Measurements from ENCODE around the gene ORMDL3. TPM values are rescaled to one million over a fixed set of nuclear protein-coding genes. Genes with fewer than 3 reads are reported as not detected.

ORMDL3 gene, protein sequence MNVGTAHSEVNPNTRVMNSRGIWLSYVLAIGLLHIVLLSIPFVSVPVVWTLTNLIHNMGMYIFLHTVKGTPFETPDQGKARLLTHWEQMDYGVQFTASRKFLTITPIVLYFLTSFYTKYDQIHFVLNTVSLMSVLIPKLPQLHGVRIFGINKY
- total RNA-seq, result 10 to 100 TPM; 56.8 to 62.0 (median 58.3) TPM
- long read RNA-seq, donor 1, transcript ORMDL3-201 (4 exons, 2,111 nt), result major isoform, 6 of 8 reads
- long read RNA-seq, donor 1, partial matches to known transcripts, result 1 of 8 reads
- long read RNA-seq, donor 1, other reads (novel, unspliced or antisense), result 1 of 8 reads
- long read RNA-seq, donor 2, partial matches to known transcripts, result 0 of 4 reads
- long read RNA-seq, donor 2, other reads (novel, unspliced or antisense), result 1 of 4 reads

DNA sequence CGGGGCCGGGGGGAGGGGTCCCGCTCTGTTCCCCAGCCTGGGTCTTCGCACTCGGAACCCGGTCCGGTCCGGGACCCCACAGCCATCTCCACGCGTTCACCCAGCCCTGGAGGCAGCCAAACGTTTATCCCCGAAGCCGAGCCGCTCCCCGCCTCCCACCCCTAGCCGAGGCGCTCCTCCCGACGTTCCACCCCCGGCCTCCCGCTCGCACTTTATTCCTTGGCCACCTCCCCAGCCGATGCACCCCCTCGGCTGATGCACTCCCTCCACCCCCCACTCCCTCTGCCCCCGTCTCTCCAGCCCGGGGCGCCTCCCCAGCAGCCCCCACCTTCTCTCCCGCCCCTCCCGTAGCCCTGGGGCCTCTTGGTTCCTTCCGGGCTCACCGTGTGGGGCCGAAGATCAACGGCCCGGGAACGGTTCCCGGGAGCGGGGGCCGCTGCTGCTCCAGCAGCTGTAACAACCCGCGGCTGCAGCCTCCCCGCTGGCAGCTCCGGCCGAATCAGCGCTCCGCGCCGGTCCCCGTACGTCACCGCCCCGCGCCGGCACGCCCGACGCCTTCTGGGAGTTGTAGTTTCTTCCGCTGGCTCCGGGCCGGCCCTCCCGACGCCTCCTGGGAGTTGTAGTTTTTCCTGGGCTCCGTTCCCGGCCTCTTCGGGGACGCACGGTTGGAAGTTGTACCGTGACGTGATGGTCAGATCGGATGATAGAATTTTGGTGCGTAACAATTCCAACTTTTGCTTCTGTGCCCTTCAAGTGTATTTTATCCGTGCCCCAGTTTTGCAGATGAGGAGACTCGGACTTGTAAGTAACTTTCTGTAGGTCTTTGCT is at the start of gene ORMDL3, which contains the start of gene LRRC3C:
Gene ORMDL3 (minus strand): TSS at position 501 of the 828 bp plus-strand sequence. CDS start 3,398 bp downstream, outside the sequence.
Gene LRRC3C (plus strand): TSS at position 632 of the 828 bp plus-strand sequence. CDS start 13,792 bp downstream, outside the sequence.
- H3K9me3 ChIP-seq, result no peaks in the 10 kb centered on the region
- ATAC-seq (peak; percentile 97), DNase-seq (peak; percentile 94 to 97 (median 96))
- H3K4me1 ChIP-seq (ENCODE audit: low read depth), result peaks cover 23% of the 10 kb centered on the region
- peak within 1 kb of the TSS; percentile 61 for H3K4me3 ChIP-seq
- peaks cover 1% of the 10 kb centered on the region for H3K36me3 ChIP-seq (ENCODE audit: low read depth)
- intact Hi-C loops (cut with DNase I, micrococcal nuclease), result no loop called here
- TF ChIP-seq, protein P1, sequence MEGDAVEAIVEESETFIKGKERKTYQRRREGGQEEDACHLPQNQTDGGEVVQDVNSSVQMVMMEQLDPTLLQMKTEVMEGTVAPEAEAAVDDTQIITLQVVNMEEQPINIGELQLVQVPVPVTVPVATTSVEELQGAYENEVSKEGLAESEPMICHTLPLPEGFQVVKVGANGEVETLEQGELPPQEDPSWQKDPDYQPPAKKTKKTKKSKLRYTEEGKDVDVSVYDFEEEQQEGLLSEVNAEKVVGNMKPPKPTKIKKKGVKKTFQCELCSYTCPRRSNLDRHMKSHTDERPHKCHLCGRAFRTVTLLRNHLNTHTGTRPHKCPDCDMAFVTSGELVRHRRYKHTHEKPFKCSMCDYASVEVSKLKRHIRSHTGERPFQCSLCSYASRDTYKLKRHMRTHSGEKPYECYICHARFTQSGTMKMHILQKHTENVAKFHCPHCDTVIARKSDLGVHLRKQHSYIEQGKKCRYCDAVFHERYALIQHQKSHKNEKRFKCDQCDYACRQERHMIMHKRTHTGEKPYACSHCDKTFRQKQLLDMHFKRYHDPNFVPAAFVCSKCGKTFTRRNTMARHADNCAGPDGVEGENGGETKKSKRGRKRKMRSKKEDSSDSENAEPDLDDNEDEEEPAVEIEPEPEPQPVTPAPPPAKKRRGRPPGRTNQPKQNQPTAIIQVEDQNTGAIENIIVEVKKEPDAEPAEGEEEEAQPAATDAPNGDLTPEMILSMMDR (IDR thresholded peaks at IDR 0.05), result no peak

DNA sequence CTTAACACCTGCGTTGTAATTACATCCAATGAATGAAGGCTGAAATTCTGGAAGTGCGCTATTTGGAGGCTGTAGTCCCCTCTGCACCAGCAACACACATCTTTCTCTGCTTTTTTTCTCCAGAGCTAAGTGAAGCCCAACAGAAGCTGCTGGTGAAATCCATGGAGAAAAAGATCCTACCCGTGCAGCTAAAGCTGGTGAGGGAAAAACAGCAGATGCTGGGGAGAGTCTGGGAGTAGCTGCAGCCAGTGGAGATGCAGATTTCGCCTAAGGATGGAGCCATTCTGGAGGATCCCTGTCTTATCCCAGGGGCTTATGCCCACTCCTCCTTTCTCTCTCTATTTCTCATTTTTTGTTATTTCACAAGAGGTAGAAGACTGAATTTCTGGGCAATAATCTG is 48.4 kb upstream of the ORMDL3 start:
- peaks cover 4% of the 10 kb centered on the region for H3K36me3 ChIP-seq (ENCODE audit: low read depth)
- H3K9me3 ChIP-seq, result no peaks in the 10 kb centered on the region
- no peaks in the 10 kb centered on the region for H3K4me1 ChIP-seq (ENCODE audit: low read depth)
- DNase-seq (no peak), ATAC-seq (no peak)
- H3K4me3 ChIP-seq, result no peak overlapping the region
- TF ChIP-seq, protein P1 (IDR thresholded peaks at IDR 0.05), result no peak
- intact Hi-C loops (cut with DNase I, micrococcal nuclease), result no loop called here

DNA sequence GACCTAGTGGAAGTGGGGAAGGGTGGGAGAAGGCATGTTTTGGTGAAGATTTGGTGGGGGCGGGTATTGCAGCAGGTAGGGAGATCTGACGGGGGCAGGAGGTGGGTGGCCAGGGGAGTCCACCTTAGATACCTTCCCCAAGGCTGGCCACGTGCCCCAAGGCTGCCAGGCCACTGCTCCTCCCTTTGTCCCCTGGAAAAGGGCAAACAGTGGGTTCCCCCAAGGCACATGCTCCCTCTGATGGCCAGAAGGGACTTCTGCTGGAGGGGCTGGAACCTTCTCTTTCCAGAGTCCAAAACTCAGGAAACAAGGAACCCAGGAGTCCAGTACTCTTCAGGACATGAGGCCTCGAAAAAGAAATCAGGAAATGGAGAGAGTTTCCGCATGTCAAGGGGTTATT is 47.0 kb upstream of the ORMDL3 start:
- intact Hi-C loops (cut with DNase I, micrococcal nuclease), result no loop called here
- ATAC-seq, result no peak

DNA sequence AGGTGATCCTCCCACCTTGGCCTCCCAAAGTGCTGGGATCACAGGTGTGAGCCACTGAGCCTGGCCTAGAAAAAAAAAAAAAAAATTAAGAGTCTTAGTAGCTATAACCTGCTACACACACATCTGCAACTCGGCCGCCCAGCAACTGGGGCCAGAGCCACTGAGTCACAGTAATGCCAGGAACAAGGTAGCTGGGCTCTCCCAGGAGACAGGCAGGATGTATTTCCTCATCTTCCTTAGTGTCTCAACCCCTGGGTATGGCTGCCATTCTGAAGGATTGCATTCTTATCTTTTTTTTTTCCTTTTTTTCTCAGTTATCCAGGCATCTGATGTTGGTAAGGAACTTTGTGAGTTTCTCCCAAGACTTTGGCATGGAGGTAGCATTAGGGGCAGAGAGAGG is 46.1 kb upstream of the ORMDL3 start:
- ATAC-seq (no peak), DNase-seq (no peak)
- Histone ChIP-seq H3K4me1 (ENCODE audit: low read depth) (peaks cover 7% of the 10 kb centered on the region), H3K36me3 (ENCODE audit: low read depth) (no peaks in the 10 kb centered on the region), H3K4me3 (no peak overlapping the region), H3K9me3 (no peaks in the 10 kb centered on the region)
- TF ChIP-seq, protein P1 (IDR thresholded peaks at IDR 0.05), result no peak
- intact Hi-C loops (cut with DNase I, micrococcal nuclease), result no loop called here

More for the DNA sequence above, 47.0 kb upstream of the ORMDL3 start:
- no peak overlapping the region for H3K4me3 ChIP-seq
- TF ChIP-seq, protein P1 (IDR thresholded peaks at IDR 0.05), result no peak
- peaks cover 7% of the 10 kb centered on the region for H3K4me1 ChIP-seq (ENCODE audit: low read depth)
- no peaks in the 10 kb centered on the region for H3K36me3 ChIP-seq (ENCODE audit: low read depth)
- no peaks in the 10 kb centered on the region for H3K9me3 ChIP-seq
- no peak for DNase-seq

DNA sequence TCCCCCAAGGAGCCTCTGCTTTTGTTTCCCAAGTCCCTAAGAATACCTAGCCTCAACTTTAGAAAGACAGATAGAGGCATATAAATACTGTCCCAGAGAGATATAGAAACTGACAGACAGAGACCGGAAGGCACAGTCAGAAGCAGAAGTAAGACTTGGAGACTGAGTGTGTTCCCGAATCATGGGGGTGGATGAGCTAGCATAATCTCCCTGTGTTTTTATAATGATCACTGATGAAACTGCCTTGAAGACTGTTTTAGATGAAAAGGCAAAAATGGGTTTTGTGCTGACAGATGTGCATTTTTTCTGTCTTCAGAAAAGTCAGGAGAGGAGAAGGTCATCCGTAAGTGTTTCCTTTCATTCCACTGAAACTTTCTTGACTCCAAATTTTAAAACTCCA is 44.9 kb upstream of the ORMDL3 start:
- TF ChIP-seq, protein P1 (IDR thresholded peaks at IDR 0.05), result no peak
- intact Hi-C loops (cut with DNase I, micrococcal nuclease), result no loop called here
- ATAC-seq (no peak), DNase-seq (no peak)
- Histone ChIP-seq H3K9me3 (no peaks in the 10 kb centered on the region), H3K36me3 (ENCODE audit: low read depth) (no peaks in the 10 kb centered on the region), H3K4me3 (no peak overlapping the region), H3K4me1 (ENCODE audit: low read depth) (peaks cover 7% of the 10 kb centered on the region)
